ENCODE data around the gene COL11A2.

Gene COL11A2

DNA sequence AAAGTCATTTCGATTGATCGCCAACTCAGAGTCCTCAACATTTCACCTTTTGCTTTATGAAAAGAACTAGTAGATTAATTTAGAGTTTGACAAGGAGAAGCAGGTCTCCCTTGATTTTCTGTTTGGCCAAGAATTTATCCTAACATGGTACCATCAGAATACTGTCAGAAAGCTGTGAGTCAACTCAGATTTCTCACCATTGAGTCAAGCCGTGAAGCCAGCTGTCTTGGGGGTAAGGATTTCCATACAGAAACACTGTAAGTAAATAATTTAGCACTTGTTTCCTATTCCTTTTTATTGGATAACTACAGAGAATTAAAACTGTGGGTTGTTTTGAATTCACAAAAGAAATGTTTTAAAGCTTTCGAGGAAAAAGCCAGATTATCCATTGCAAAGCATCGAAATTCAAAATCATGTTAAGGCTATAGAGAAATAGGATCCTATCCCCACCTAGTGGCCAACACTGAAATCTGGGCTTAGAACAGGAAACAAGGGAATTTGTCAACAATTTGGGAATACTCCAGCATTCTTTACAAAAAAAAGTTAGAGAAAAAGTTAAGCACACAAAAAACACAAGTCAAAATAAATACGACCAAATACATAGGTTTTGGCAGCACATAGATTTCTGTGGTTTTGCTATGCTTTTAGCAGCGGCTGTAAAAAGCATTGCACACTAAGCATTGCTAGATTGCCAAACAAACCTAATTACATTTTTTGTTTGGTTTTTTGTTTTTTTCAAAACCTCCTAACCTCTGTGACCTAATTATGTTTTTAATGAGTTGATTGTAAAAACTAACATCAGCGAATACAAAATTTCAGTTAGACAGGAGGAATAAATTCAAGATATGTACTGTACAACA, 44.2 kb downstream of the COL11A2 start:
- DNase-seq = no peak

DNA sequence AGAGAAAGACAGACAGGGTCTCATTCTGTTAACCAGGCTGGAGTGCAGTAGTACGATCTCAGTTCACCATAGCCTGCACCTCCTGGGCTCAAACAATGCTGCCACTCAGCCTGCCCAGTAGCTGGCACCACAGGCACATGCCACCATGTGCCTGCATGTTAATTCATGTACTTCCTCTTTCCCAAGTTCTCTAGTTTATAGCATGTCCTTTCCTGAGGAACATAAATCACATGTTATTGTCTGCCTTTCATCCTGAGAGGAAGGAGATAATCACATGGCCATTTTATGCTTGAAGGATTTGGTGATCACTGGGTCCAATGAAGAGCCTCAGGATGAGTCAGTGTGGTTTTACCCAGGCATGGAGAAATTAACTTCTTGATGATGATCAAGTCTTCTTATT, 47.9 kb downstream of the COL11A2 start:
- no peak for DNase-seq

DNA sequence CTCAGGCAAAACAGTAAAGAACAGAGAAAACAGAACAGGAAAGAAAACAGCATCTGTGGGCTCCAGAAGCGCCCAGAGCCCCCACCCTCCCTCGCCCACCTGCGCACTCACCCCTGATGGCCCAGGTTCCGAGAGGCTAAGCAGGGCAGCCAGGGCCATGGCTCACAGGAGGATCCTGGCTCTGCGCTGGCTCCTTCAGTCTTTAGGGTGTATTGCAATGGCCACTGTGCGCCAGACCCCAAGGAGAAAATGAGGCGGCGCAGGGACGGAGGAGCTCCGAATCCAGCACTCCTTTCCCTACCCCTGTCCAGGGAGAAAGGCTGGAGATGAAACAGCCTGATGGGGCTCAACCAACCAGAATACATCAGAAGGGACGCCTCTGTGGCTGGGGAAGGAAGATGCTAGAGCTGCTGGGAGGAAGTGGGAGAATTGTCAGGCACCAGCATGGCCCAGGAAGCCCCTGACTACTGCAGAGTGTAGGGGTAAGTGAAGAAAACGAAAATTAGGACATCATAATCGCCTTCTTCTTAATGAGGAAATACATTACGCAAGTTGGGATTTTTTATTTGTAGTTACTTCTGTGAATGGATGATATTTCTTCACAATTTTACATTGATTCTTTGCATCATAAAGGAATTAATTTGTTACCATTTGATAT, 49.0 kb downstream of the COL11A2 start:
- DNase-seq = no peak

DNA sequence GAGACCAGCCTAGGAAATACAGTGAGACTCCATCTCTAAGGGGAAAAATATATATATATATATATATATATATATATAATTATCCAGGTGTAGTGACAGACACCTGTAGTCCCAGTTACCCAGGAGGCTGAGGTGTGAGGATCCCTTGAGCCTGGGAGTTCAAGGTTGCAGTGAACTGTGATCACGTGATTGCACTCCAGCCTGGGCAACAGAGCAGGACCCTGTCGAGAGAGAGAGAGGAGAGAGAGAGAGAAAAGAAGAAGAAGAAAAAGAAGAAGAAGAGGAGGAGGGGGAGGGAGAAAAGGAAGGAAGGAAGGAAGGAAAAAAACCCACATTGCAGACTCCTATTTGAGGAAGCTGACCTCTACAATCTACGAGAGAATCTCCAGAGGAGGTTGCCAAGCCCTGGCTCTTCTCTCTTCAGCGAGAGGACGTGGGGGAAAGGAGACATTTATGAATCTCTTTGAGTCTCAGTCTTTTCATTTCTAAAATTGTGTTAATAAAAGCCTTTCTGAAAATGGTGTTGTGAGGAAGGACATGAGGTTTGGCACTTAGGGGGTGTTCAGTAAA, 49.7 kb downstream of the COL11A2 start:
- DNase-seq = no peak

DNA sequence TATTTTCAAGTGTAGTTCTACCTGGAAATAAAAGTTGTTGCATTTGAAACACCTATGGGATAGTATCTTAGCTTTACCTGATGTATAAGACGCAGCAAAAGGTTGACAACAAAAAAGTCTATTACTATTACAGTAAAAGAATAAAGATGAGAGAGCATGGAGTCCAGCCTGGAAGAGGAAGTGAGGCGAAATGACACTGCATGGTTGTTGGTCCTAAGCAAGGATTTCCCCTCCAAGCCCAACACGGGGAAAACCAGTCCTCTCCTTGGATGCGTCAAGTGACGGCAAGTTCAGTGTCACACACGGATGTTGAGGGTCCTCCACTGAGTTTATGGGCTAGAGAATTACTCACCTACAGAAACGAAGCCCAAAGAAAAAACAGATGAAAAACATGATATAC, 51.7 kb downstream of the COL11A2 start:
- DNase-seq = no peak

DNA sequence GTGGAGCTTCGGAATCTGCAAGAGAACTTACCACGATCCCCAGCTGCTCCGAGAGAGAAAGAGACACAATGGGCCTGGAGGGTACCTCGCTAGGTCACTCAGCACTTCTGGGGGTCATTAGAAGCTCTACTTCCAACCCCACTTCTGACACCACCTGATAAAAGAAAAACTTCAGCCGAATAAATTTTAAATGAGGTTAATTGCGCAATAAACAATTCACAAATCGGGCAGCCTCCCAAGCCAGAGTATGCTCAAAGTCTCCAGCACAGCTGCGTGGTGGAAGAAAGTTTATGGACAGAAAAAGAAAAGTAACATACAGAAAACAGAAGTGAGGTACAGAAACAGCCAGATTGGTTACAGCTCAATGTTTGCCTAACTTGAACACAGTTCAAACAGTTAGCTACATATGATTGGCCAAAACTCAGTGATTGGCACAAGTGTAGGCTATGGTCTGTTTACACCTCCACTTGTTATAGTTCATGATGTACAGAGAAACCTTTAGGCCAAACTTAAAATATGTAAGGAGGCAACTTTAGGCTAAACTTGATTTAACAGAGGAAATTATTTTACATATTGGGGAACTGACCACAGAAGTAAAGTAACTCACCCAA, 52.6 kb downstream of the COL11A2 start:
- DNase-seq = no peak

DNA sequence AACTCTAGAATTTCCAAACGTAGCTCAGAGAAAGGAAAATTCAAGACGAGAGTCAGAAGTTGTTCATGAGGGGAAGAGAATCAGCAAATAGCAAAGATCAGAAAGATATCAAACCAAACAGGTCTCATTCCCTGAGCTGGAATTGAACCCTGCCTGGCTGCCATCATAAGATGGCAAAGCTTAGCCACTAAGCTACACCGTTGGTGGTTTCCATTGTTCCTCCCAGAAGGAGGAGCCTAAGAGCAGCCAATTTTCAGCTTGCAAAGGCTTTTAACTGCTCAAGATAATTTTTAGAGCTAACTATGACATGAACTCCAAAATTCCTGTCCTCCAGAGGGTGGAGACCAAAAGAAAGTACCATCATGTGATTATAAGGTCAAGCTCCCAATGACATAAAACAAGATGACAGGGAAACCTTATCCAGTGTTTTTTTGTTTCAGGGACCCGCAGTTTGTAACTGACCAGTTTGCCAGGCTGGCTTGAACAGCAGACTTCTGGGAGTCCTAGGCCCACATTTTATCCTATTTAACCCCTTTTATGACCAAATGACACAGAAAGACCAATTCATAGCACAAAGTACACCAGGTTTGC, 55.9 kb downstream of the COL11A2 start:
- no peak for DNase-seq

DNA sequence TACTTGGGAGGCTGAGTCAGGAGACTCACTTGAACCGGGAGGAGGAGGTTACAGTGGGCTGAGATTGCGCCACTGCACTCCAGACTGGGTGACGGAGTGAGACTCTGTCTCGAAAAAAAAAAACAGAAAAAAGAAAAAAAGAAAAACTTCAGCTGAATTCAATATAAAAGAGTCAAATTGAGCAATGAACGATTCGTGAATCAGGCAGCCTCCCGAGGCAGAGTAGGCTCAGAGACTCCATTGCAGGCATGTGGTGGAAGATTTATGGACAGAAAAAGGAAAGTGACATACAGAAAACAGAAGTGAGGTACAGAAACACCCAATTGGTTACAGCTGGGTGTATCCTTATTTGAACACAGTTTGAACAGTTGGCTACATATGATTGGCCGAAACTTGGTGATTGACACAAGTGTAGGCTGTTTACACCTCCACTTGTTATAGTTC, 60.2 kb downstream of the COL11A2 start:
- DNase-seq = no peak

DNA sequence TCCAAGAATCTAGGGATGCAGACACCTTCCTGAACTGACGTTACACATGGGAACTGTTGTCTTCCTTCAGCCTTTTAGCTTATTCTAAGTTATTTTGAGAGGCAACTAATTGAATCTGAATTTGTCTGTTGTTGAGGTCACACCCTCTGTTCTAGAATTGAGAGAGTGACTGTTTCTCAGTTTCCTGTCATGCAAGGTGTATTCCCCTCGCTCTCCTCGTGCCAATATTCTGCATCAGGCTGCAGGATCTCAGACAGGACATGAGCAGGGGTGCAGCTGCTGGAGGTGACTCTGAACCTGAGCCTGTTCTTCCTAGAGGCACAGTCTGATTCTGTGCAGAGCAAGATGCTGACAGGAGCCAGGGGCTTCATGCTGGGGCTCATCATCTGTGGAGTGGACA, 63.9 kb downstream of the COL11A2 start:
- DNase-seq = no peak

DNA sequence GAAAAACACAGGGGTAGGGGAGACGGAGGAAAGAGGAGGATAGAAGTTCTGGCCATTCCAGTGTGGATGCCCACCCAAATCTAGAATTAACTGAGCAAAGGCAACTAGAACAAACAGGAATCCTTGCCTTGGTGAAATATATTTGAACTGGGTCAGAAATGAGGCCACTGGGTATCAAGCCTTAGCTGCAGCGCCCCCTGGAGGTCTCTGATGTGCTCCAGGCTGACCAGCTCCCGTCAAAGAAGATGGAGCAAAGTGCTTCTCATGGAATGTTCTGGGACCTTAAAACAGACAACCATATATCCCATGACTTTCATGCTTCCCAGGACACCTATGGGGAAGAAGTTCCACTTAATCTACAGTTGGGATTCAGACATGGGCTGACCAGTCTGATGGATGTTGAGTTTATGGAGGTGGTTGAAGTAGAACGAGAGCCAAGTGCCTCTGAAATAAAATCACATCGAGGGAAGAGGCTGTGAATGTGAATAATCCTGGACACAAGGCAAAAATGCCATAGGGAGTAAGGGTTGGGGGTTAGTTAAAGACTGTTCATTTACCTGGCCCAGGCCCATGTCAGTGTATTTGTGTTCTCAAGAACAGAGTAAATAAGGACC, 66.1 kb downstream of the COL11A2 start:
- DNase-seq = peak; percentile 35

DNA sequence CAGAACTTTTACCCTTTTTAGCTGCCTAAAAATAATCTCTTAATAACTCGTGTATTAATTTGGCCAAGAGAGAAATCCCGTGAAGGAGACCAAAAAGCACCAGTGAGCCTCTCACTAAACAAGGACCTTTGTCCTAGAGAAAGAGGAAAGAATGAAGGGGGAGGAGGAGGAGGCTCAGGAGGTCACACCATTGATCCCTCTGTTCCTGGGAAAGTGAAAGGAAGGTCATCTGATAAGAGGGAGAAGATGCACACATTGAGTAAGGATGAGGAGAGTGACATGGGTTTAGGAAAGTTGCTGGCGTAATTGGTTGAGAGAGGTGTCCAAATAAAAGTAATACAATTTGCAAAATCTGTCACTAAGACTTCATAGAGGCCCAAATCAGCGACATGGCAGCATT, 67.3 kb downstream of the COL11A2 start:
- DNase-seq = no peak

DNA sequence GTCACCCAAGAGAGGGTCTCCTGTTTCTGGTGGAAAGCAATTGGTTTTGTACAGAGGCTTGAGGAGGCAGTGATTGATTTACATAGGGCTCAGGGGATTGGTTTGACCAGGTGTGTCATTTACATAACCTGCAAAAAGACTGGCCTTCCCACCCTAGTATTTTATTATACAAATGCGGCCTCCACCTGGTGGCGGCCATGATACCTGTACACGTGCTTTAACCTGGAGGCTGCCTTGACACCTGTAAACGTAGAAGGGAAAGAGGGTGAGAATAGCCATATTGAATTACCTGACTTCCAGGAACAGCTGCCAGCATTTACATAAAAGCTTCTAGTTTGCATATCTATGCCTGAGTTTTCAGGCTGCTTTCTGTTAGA, 67.8 kb downstream of the COL11A2 start:
- no peak for DNase-seq

DNA sequence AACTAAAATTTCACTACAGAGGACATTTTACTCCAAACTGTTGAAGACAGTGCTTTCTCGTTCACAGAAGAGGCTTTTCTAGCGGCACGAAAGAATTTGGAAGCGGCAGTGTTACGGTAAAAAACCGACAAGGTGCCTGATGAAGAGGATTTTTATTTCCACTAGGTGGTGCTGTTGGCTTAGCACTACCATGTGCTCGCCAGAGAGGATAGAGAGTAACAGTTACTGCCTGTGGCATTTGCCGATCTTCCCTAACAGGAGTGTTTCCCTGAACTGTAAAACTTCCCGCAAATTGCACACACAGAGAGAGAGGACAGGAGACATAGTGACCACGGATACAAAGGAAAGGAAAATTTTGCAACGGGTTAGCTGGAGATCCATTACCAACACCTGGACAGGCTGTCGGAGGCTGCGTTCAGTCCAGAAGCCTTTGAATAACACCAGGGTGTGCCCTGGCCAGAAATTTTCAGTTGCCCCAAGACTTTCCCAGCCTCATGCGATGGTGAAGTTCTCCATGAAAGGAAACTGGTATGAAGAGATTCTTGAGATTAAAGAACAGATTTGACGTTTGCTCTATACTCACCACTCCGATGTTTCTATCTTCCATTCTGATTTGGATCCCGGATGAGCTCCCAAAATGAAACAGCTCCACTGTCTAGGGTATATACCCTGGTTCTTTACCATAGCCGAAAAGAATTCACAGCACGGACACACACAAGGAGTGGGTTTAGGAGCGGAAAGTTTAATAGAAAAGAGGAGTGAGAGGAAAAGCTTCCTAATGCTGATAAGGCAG, 68.3 kb downstream of the COL11A2 start:
- no peak for DNase-seq

DNA sequence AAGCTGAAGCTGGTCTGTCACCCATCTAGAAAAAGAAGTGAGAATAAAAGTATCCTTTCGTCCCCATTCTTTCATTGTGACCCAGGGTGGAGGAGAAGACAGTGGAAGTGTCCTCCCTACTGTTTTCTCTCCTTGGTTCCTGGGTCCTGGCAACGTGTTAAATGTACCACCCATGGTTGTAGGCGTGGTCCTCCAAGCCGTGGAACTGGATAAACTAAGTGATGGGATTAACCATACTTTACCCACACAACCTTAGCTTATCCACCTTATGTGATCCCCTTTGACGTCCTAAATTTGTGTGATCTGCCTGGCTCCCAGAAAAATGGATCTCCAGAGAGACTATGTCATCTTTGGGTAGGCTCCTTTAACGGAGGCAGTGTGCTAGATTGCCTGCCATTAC, 69.1 kb downstream of the COL11A2 start:
- no peak for DNase-seq

DNA sequence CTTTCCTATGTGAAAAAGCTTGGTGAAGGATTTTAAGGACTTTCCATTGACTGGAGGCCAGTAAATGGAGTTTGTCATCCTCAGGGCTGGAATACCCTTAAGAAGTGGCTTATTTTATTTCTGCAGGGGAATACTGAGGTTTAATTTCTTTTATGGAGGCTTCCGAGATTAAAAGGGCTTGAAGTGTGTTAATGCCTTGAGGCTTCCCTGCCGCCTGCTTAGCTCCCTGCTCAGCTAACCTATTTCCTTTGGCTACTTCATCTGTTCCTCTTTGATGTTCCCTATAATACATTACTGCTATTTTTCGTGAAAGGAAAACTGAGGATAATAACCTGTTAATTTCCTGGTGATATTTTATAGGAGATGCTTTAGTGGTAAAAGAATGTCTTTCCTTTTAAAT, 72.3 kb downstream of the COL11A2 start:
- DNase-seq = no peak

DNA sequence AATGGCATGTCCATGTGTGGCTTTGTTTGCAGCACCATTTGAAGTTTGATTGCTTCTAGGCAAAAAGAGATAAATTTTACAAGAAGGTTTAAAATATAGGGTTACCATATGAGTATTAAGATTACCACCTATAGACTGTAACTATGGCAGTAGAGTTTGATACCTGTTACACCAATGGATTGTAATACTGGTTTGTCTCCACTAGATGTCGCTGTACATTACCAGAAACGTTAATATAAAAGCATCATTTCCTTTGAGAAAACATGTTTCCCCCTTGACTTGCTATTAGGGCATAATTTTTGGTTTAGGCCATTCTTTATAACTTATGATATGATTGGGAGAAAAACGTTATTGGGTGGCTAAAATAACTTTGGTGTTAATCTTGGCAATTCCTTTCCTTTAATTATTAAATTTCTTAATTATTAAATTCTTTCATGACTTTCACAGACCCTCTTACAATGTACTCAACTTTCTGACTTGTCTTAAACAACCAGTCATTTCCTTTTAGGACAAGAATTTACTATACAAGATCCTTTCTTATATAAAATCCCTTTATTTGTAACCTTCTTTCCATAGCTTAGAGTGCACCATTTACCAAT, 73.6 kb downstream of the COL11A2 start:
- no peak for DNase-seq

DNA sequence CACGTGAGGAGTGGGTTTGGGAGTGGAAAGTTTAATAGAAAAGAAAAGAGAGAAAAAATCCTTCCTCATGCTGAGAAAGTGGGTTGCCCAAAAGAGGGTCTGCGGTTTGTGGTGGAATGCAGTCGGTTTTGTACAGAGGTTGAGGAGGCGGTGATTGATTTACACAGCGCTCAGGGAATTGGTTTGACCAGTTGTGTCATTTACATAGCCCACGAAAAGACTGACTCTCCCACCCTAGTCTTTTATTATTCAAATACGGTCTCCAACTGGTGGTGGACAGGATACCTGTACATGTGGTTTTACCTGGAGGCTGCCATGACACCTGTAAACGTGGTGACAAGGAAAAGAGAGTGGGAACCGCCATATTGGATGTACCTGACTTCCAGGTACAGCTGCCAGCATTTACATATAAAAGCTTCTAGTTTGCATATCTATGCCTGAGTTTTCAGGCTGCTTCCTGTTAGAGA, 74.4 kb downstream of the COL11A2 start:
- no peak for DNase-seq

DNA sequence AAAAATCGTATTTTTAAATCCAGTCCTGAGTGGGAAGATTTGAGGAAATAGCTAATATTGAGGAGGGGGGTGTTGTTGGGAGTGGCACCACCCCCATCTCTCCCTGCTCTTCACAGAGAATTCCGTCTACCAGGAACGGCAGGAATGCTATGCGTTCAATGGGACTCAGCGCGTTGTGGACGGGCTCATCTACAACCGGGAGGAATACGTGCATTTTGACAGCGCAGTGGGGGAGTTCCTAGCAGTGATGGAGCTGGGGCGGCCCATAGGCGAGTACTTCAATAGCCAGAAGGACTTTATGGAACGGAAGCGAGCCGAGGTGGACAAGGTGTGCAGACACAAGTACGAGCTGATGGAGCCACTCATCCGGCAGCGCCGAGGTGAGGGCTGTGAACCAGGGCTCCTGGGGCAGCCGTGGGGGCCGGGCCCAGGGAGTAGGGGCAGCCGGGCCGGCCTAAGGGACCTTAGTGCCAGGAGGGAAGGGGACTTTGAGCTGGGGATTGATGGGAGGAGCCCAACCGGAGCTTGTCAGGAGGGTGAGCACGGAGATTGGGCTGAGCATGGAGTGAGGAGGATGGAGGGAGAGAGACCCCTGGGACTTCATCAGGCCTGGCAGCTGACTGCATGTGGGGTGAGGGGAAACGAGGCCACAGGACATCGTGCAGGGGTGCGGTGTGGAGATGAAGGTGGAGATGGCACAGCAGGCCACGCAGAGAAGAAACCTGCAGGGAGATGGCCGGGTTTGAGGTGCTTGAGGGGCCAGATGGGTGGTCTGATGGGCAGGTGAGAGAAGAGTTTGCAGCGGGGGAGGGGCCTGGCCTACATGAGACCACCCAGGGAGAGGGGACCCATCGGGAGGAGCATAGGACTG, 75.2 kb downstream of the COL11A2 start:
- DNase-seq = no peak

DNA sequence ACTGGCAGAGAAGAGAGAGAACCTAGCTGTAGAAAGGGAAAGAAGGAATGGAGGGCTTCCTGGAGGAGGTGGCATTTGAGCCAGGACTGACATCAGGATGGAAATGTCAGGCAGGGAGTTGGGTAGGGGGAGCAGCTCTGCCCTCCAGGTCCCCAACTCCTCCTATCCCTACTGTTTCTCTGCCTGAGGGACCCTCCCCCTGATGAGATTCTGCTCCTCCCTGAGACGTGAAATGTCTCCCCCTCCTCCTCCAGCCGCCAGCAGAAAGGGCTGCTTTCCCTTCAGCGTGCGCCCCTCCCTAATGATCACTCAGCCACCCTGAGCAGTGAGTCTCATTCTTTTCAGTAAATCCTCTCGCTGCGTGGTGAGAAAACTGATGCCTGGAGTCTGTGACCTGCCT, 75.8 kb downstream of the COL11A2 start:
- DNase-seq = no peak

DNA sequence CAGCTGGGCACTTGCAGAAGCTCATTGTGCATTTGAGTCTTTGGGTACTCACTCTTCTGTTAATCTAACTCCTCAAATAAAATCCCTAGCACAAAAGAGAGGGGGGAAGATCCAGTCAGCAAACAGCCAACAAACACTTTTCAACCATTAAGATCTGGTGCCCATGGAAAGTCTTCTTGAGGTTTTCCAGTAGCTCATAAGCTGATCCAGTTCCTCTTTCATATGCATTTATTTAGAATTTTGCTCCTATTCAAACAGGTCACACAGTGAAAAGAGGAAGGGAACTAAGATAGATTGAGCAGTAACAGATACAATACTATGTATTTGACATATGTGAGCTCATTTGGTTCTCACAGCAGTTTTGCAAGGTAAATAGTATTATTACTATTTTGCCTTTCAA, 77.9 kb downstream of the COL11A2 start:
- no peak for DNase-seq

DNA sequence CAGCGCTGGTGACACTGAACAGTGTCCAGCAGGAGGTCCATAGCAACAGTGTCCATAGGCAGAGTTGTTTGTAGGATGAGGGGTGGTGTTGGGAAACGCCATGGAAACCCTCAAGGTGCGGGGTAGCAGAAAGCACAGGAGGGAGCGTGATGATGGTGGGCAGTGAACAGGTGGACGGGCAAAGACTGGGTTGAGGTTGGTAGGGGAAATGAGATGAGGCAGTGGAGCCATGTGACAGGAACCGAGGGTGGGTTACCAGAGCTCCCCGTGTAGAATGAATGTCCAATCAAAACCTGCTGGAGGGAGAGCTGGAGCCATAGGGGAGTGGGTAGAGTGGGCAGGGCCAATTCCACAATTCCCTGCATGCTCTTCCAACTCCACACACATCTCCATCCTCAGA, 78.5 kb downstream of the COL11A2 start:
- no peak for DNase-seq
